WTC11 (cell line): ENCODE data around the gene RASAL2. TPM values are rescaled to one million over a fixed set of nuclear protein-coding genes. Genes with fewer than 3 reads are reported as not detected.

Source experiments
- ATAC-seq: fragments of 200-7000 bp; cut with Tn5 transposase; 2 replicates; pipeline ENCODE4 v1.10.0; 2021; ENCODE audit warnings: mild to moderate bottlenecking, moderate library complexity
- CTCF ChIA-PET: fragments of 300-600 bp; sonication (Branson Sonifier 250); formaldehyde crosslinking; loops from one replicate; lab custom pipeline; 2021; ENCODE audit warnings: antibody characterized with exemption; lab: Charles Lee
- POLR2A ChIA-PET: fragments of 350-600 bp; sonication (Branson Sonifier 250); formaldehyde crosslinking; loops from one replicate; lab custom pipeline; 2021; ENCODE audit warnings: antibody characterized with exemption; lab: Charles Lee
- DNase-seq: peaks from one replicate; pipeline ENCODE4 v3.0.0; 2021; ENCODE audit warnings: low spot score
- H3K27ac Mint-ChIP-seq: 2 replicates; pipeline ENCODE4 v1.8.0; 2021; ENCODE audit warnings: mixed read lengths
- H3K27me3 Mint-ChIP-seq: 2 replicates; pipeline ENCODE4 v1.8.0; 2021; ENCODE audit warnings: low read depth, mild to moderate bottlenecking, moderate library complexity, mixed read lengths
- H3K36me3 Mint-ChIP-seq: 2 replicates; pipeline ENCODE4 v1.8.0; 2021; ENCODE audit warnings: mixed read lengths
- H3K4me1 Mint-ChIP-seq: 2 replicates; pipeline ENCODE4 v1.8.0; 2022; ENCODE audit warnings: mixed read lengths
- H3K4me3 Mint-ChIP-seq: 2 replicates; pipeline ENCODE4 v1.8.0; 2021; ENCODE audit warnings: mild to moderate bottlenecking, moderate library complexity, mixed read lengths
- H3K9me3 Mint-ChIP-seq: 2 replicates; pipeline ENCODE4 v1.8.0; 2021; ENCODE audit warnings: mixed read lengths
- ATF2 ChIP-seq: sonication (generic); formaldehyde crosslinking; IDR thresholded peaks from 2 replicates; pipeline ENCODE4 v1.8.1; 2022; ENCODE audit warnings: low read depth, missing genetic modification reagents, borderline replicate concordance
- ATF3 ChIP-seq: sonication (generic); formaldehyde crosslinking; conservative IDR thresholded peaks from 2 replicates; pipeline ENCODE4 v1.8.1; 2022; ENCODE audit warnings: mild to moderate bottlenecking, missing genetic modification reagents
- CTCF ChIP-seq: fragments of 200-600 bp; IDR thresholded peaks from 2 replicates; pipeline ENCODE4 v1.8.0; 2022; ENCODE audit warnings: antibody characterized with exemption
- E2F5 ChIP-seq: sonication (generic); formaldehyde crosslinking; IDR thresholded peaks from 2 replicates; pipeline ENCODE4 v1.8.1; 2022; ENCODE audit warnings: mild to moderate bottlenecking, moderate library complexity, missing genetic modification reagents
- FOXJ3 ChIP-seq: sonication (generic); formaldehyde crosslinking; IDR thresholded peaks from 2 replicates; pipeline ENCODE4 v1.9.0; 2021; ENCODE audit warnings: missing genetic modification reagents, mild to moderate bottlenecking, borderline replicate concordance
- FOXP4 ChIP-seq: sonication (generic); formaldehyde crosslinking; IDR thresholded peaks from 2 replicates; pipeline ENCODE4 v1.8.0; 2022; ENCODE audit warnings: mild to moderate bottlenecking, missing genetic modification reagents
- NFE2L1 ChIP-seq: sonication (generic); formaldehyde crosslinking; IDR thresholded peaks from 2 replicates; pipeline ENCODE4 v1.8.1; 2023; ENCODE audit warnings: missing genetic modification reagents
- PRRX2 ChIP-seq: fragments of 250-450 bp; sonication (Bioruptor Pico); IDR thresholded peaks from 2 replicates; pipeline ENCODE4 v1.8.0; 2021; ENCODE audit warnings: mild to moderate bottlenecking
- TP53 ChIP-seq: sonication (generic); formaldehyde crosslinking; IDR thresholded peaks from 2 replicates; pipeline ENCODE4 v1.8.1; 2023; ENCODE audit warnings: mild to moderate bottlenecking, missing genetic modification reagents
- ZMAT4 ChIP-seq: fragments of 250-450 bp; sonication (Bioruptor Pico); IDR thresholded peaks from 2 replicates; pipeline ENCODE4 v1.9.0; 2021; ENCODE audit warnings: mild to moderate bottlenecking
- ZNF121 ChIP-seq: sonication (generic); formaldehyde crosslinking; IDR thresholded peaks from 2 replicates; pipeline ENCODE4 v1.8.0; 2023; ENCODE audit warnings: missing genetic modification reagents
- ZNF281 ChIP-seq: sonication (generic); formaldehyde crosslinking; IDR thresholded peaks from 2 replicates; pipeline ENCODE4 v1.8.0; 2023; ENCODE audit warnings: mild to moderate bottlenecking, missing genetic modification reagents
- total RNA-seq: library from RNA; stranded (reverse); gene quantifications from 3 replicates; pipeline ENCODE4 v1.2.3, GENCODE V29; 2021

The RASAL2 gene
- total RNA-seq, 1 experiment from 2014 or later = 29.5 TPM

- Mint-ChIP-seq H3K36me3 (no peaks in the 10 kb centered on the region), H3K4me1 (peaks cover 9% of the 10 kb centered on the region)
Measured at GRCh38 chr1:178072326-178072725, 21.6 kb upstream of the RASAL2 start.

GRCh38 chr1:178075333-178075732 lies 18.6 kb upstream of the RASAL2 start:
- POLR2A ChIA-PET = no interaction called here
- Mint-ChIP-seq H3K27me3 (no peaks in the 10 kb centered on the region), H3K36me3 (no peaks in the 10 kb centered on the region)
- TF ChIP-seq CTCF = no peak
- TF ChIP-seq PRRX2 = no peak
- TF ChIP-seq ZMAT4 (CRISPR knock-in tag) = no peak
- TF ChIP-seq ATF2 (CRISPR knock-in tag) = no peak
- TF ChIP-seq NFE2L1 (CRISPR knock-in tag) = no peak
- TF ChIP-seq E2F5 (CRISPR knock-in tag) = no peak
- no peak for TF ChIP-seq ZNF281 (CRISPR knock-in tag)
- TF ChIP-seq FOXP4 (CRISPR knock-in tag) = no peak
- TF ChIP-seq, all 79 proteins: peak for 0
- DNase-seq (no peak), ATAC-seq (no peak)
- no peak overlapping the region for H3K27ac Mint-ChIP-seq
- H3K9me3 Mint-ChIP-seq = no peaks in the 10 kb centered on the region
- H3K4me1 Mint-ChIP-seq = peaks cover 8% of the 10 kb centered on the region
- H3K4me3 Mint-ChIP-seq = no peak overlapping the region
- CTCF ChIA-PET = no interaction called here

More at GRCh38 chr1:178072326-178072725, 21.6 kb upstream of the RASAL2 start:
- no peaks in the 10 kb centered on the region for H3K9me3 Mint-ChIP-seq
- ChIA-PET POLR2A (no interaction called here), CTCF (interaction anchor here (1.3 to 1.7 kb wide), 2 partner anchors 35 to 40 kb away, joined by 3 to 5 read pairs; no protein-coding TSS in a partner anchor)
- H3K27me3 Mint-ChIP-seq = no peaks in the 10 kb centered on the region
- no peak overlapping the region for H3K27ac Mint-ChIP-seq
- TF ChIP-seq FOXJ3 (CRISPR knock-in tag) (no peak), TP53 (CRISPR knock-in tag) (no peak)
- DNase-seq = no peak
- no peak overlapping the region for H3K4me3 Mint-ChIP-seq
- no peak for ATAC-seq

GRCh38 chr1:178076607-178077006 lies 17.3 kb upstream of the RASAL2 start:
- Mint-ChIP-seq H3K36me3 (no peaks in the 10 kb centered on the region), H3K4me1 (peaks cover 8% of the 10 kb centered on the region)
- CTCF ChIA-PET = no interaction called here
- no peak for TF ChIP-seq ATF3 (CRISPR knock-in tag)
- TF ChIP-seq ZNF121 (CRISPR knock-in tag) = peak; percentile 2; the same call in 1 of the 2 replicates
- TF ChIP-seq, all 79 proteins: peak for 1
- no peaks in the 10 kb centered on the region for H3K9me3 Mint-ChIP-seq
- H3K27ac Mint-ChIP-seq = peak overlapping the region; percentile 36; the same call in 1 of the 2 replicates
- no peaks in the 10 kb centered on the region for H3K27me3 Mint-ChIP-seq
- DNase-seq (no peak), ATAC-seq (no peak)
- POLR2A ChIA-PET = interaction anchor here (0.7 kb wide), 1 partner anchor 24 kb away, joined by 5 read pairs; no protein-coding TSS in a partner anchor
- no peak overlapping the region for H3K4me3 Mint-ChIP-seq
